ENCODE data around the gene POLDIP2.

Gene POLDIP2

DNA sequence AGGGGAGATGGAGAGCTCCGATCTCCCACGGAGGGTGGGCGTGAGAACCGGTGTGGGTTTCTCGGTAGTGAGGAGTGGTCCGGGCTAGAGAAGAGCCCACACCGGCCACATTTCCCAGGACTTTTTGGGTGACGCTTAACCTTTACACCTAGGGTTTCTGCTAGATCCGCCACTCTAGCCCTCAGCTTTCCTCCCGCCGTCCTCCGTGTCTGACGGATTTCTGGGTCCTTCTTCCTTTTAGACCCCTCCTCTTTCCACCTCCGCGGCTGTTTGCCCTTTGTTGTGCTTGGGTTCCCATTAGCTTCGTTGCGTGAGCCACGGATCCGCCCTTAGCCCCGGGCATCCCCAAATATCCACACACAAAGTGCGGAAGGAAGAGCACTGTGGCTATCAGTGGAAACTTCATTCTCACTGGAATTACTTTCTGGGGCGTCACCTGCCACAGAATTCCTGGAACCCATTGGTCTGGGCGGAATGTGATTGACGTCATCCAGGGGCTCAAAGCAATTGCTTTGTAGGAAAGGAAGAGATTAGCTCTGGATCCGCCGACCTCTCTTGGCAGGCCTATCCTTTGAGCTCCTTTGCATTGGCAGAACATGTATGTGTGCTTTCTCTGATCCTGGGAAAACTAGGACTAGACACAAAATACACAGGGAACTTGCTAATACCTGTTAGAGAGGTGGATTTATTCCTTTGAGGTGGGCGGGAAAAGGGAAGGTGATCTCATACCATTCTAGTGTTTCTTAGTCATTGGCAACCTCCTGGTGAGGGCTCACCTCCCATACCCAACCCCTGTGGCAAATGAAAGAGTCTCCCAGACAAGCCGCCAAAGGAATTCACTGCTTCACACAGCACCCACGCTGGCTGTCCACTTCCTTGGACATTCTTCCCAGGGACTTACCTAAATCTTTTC, 21.1 kb downstream of the POLDIP2 start:
- no peak for DNase-seq

DNA sequence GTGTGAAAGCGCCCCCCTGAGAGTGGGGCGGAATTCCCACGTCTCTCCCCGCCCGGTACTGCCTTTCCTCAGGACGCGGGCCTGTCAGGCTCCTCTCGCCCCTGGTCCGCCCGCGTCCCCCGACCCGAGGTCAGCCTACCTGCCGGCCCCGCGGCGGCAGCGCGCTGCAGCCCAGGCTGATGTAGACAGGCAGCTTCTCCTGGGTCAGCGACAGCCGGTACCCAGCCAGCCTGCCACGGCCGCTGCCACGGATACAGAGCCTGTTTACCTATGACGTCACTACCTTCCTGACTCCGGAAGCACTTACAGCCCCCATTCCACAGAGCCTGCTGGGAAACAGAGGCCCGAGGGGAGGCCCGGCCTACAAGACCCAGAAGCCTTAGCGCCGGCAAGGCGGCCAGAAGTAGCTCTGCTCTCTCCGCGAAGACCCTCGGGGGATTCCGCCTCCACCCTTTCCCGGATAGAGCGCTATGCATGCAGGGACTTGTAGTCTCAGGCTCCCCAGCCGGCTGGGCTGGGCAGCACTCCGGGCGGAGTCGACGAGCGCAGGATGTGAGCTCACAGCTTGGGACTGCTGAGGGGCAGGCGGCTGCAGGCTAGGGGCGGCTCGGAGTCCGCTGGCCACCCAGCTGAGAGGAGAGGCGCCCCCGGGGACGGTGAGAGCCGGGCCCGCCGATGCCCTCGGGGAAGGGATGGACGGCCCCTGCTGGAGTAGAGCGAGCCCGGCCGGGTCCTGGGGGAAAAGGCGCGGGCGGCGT, 21.9 kb downstream of the POLDIP2 start, which contains the start of the genes IFT20 and TNFAIP1:
Gene IFT20, minus strand, starts transcription at position 272 of the 758 bp plus-strand sequence. CDS start 3,487 bp downstream, outside the sequence.
Gene TNFAIP1, plus strand, starts transcription at position 561 of the 758 bp plus-strand sequence. CDS start 3,761 bp downstream, outside the sequence.
- peak; percentile 92 for DNase-seq

- DNase-seq = no peak
These were observed 22.6 kb downstream of the POLDIP2 start for GRCh38 chr17:28334666-28335200.

DNA sequence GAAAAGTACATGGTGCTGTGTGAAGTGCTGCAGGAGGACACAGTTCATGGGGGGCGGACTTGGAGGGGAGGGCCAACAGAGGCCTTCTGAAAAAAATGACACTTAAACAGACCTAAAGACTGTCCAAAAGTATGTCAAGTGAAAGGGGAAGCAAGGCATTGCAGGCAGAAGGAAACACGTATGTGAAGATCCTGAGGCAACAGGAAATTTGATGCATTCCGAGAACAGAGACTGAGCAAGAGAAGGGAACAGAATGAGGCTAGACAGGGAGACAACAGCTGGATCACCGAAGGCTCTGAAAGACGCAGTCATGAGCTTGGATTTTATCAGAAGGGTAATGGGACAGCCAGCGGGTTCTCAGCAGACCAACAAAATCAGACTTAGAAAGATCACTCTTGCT, 23.2 kb downstream of the POLDIP2 start:
- DNase-seq = no peak

- DNase-seq = no peak
These were observed 24.1 kb downstream of the POLDIP2 start for GRCh38 chr17:28333083-28333746.

- no peak for DNase-seq
These were observed 25.4 kb downstream of the POLDIP2 start for GRCh38 chr17:28331891-28332420.

- no peak for DNase-seq
These were observed 26.7 kb downstream of the POLDIP2 start for GRCh38 chr17:28330671-28331070.

DNA sequence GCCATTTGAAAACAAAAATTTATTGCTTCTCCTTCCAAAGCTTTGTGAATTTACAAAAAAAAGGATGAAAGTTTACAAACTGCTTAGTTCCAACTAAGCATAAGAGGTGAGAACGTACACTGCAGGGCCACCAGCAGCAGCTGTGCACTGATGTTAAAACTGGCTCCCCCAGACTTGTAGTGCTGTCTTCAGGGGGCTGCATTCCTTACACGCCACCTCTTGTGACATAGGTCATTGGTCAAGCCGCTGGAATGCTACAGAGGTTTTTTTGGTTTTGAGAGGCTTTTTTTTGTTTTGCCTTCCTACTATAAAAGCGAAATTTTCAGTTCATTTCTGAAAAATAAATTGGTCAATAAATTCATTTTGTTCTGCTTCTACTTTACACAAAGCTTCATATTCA, 29.0 kb downstream of the POLDIP2 start:
- no peak for DNase-seq

DNA sequence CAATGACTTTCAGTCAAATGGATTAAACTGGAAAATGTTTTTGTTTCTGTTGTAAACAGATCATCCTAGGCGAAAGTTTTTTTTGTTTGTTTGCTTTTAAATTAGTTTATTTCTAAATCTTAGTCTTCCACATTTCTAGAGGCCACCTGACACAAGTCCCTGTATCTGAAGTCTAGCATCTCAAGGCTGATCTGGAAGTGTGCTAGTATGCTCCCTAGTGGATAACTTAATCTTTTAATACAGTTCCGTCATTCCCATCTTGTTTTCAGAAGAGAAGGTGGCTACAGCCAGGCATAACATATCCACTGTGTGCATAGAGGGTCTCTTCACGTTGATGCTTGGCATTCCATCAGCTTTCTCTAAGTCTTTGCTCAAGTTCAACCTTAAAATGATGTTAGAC, 29.6 kb downstream of the POLDIP2 start:
- no peak for DNase-seq

DNA sequence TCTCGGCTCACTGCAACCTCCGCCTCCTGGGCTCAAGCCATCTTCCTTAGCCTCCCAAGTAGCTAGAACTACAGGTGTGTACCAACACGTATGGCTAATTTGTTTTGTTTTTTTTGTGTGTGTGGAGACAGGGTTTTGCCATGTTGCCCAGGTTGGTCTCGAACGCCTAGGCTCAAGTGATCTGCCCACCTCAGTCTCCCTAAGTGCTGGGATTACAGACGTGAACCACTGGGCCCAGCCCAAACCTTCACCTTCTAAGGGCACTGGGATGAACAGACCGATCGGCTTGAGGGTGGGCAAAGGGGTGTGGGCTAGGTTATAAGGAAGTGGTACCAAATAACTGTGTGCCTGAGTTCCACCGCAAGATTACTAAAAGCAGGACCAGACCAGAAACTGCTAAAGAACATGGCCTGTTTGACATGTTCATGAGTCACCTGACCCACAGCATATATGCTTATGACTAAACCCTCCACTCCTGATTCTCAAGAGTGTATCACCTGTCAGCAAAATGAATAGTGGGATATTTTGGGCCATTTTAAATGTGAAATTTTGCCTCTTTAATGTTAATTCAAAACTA, 30.2 kb downstream of the POLDIP2 start:
- no peak for DNase-seq

DNA sequence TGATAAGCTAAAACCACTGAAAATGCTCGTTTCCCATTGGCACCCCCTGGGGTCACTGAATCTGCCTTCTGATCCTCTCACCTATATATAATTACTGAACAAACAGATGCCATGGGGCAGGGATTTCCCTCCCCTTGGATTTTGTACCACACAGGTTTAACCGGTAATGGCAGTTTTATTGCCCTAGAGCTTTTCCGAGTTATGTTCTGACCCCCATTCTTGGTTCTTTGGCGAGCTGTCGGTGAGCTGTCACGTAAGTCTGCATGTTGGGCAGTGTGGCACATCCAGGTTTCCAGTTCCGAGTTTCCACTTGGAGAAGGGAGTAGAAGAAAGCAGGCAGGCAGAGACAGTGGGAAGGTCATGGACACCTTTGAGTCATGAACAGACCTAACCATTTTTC, 31.2 kb downstream of the POLDIP2 start:
- DNase-seq = no peak

- DNase-seq = no peak
These were observed 32.1 kb downstream of the POLDIP2 start for GRCh38 chr17:28325211-28325610.

- DNase-seq = no peak
These were observed 32.5 kb downstream of the POLDIP2 start for GRCh38 chr17:28324781-28325180.

- DNase-seq = no peak
These were observed 33.0 kb downstream of the POLDIP2 start for GRCh38 chr17:28324267-28324745.

DNA sequence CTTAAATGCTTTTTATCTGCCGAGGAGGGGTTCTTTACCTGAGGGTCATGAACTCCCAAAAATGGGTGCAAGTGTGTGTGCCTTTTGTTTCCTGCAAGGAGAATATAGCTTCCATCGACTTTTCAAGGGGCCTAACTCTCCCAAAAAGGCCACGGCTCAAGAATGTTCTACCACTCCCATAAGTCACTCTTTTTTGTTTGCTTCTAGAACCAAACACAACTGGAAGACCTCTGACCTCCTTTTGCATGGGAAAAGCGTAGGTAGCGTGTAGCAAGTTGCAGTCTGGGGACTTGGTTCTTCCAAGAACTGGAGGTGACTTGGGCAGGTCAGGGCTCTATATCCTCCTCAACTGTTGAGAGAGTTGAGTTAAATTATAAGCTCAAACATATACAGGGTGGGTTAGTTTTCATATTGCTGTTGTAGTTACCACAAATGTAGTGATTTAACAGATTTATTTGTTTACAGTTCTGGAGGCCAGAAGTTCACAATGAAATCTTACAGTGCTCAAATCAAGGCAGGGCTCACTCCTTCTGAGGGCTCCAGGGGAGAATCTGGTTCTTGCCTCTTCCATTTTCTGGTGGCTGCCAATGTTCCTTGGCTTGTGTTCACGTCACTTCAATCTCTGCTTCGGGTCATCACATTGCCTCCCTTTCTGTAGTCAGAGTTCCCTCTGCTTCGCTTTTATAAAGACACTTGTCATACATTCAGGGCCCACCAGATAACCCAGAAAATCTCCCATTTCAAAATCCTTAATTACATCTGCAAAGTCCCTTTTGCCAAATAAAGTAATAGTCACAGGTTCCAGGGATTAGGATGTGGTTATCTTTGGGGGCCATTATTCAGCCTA, 36.9 kb downstream of the POLDIP2 start:
- DNase-seq = no peak

- DNase-seq = no peak
These were observed 37.8 kb downstream of the POLDIP2 start for GRCh38 chr17:28319598-28319935.

GRCh38 chr17:28318759-28319597, 38.3 kb downstream of the POLDIP2 start, which contains the start of gene TMEM97:
TMEM97 (plus strand) TSS chr17:28319200; CDS start chr17:28319240, 40 bp downstream.
- DNase-seq = peak; percentile 95

- no peak for DNase-seq
These were observed 39.2 kb downstream of the POLDIP2 start for GRCh38 chr17:28317966-28318758.

Measured in right kidney (tissue), 1 donor.